Neutrophil (primary cell): ENCODE results near the gene KLHL7.

Experiments used
- H3K27ac ChIP-seq: fragments of 200-600 bp; sonication (generic); 2 replicates; pipeline ENCODE4 v1.5.1; 2016; ENCODE audit warnings: mild to moderate bottlenecking, moderate library complexity
- H3K27me3 ChIP-seq: fragments of 200-600 bp; sonication (generic); 2 replicates; pipeline ENCODE4 v1.6.0; 2016; ENCODE audit warnings: mild to moderate bottlenecking
- H3K36me3 ChIP-seq: fragments of 200-600 bp; sonication (generic); 2 replicates; pipeline ENCODE4 v1.5.1; 2017
- H3K4me1 ChIP-seq, 2 experiments: fragments of 200-600 bp in 1 of 2; sonication (generic) in 1 of 2; 1 replicate in 1 of 2; 2 replicates in 1 of 2; pipeline versions ENCODE4 v1.5.1 to v1.6.1; 2013 to 2016; ENCODE audit warnings: low read depth in 1 of 2, low read length in 1 of 2, mild to moderate bottlenecking in 1 of 2, moderate library complexity in 1 of 2; ENCODE audit not compliant: control insufficient read depth in 1 of 2, insufficient read depth in 1 of 2
- H3K4me3 ChIP-seq, 2 experiments: fragments of 200-600 bp in 1 of 2; sonication (generic) in 1 of 2; 1 replicate in 1 of 2; 2 replicates in 1 of 2; pipeline ENCODE4 v1.5.1; 2013 to 2016; ENCODE audit warnings: low read depth in 1 of 2, low read length in 1 of 2, mild to moderate bottlenecking in 1 of 2, moderate library complexity in 1 of 2
- H3K9me3 ChIP-seq: fragments of 200-600 bp; sonication (generic); 2 replicates; pipeline ENCODE4 v1.5.1; 2016
- TF ChIP-seq, protein P1 (sequence below): fragments of 200-600 bp; sonication (generic); IDR thresholded peaks from 2 replicates; pipeline ENCODE4 v1.5.1; 2016; ENCODE audit warnings: antibody characterized with exemption

The KLHL7 gene

DNA sequence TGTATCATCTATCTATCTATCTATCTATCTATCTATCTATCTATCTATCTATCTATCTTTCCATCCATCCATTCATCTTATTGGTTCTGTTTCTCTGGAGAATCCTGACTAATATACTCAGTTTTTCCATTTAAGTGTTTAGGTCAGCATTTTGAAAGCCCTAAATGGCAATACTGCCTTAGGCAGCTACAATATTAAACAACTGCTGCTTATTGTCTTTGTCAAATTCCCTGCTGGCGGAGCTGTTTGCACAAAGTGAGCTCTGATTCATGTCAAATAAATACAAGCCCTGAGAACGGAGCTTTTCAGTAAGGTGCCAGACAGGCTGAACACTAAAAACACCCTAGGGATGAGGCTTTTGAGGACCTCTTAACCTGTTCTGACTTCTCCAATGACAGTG is 7.1 kb upstream of the KLHL7 start:
- Histone ChIP-seq H3K27ac (no peak overlapping the region), H3K36me3 (no peaks in the 10 kb centered on the region), H3K4me1 (no peaks in the 10 kb centered on the region), H3K9me3 (no peaks in the 10 kb centered on the region), H3K27me3 (peaks cover 2% of the 10 kb centered on the region), H3K4me3 (no peak overlapping the region)
- TF ChIP-seq, protein P1, sequence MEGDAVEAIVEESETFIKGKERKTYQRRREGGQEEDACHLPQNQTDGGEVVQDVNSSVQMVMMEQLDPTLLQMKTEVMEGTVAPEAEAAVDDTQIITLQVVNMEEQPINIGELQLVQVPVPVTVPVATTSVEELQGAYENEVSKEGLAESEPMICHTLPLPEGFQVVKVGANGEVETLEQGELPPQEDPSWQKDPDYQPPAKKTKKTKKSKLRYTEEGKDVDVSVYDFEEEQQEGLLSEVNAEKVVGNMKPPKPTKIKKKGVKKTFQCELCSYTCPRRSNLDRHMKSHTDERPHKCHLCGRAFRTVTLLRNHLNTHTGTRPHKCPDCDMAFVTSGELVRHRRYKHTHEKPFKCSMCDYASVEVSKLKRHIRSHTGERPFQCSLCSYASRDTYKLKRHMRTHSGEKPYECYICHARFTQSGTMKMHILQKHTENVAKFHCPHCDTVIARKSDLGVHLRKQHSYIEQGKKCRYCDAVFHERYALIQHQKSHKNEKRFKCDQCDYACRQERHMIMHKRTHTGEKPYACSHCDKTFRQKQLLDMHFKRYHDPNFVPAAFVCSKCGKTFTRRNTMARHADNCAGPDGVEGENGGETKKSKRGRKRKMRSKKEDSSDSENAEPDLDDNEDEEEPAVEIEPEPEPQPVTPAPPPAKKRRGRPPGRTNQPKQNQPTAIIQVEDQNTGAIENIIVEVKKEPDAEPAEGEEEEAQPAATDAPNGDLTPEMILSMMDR = no peak

GRCh38 chr7:23100697-23101096 is 4.9 kb upstream of the KLHL7 start:
- Histone ChIP-seq H3K4me3 (no peak overlapping the region), H3K4me1 (peaks cover 4 to 6% of the 10 kb centered on the region in 2 experiments), H3K27me3 (no peaks in the 10 kb centered on the region), H3K9me3 (no peaks in the 10 kb centered on the region), H3K36me3 (no peaks in the 10 kb centered on the region), H3K27ac (no peak overlapping the region)
- TF ChIP-seq, protein P1 = no peak

- Histone ChIP-seq H3K4me3 (peak overlapping the region; percentile 96 to 97), H3K36me3 (no peaks in the 10 kb centered on the region), H3K9me3 (no peaks in the 10 kb centered on the region), H3K27me3 (no peaks in the 10 kb centered on the region), H3K4me1 (peaks cover 22 to 24% of the 10 kb centered on the region in 2 experiments), H3K27ac (peak overlapping the region; percentile 83)
- TF ChIP-seq, protein P1 = no peak
Observed at GRCh38 chr7:23105086-23105643, 420 bp upstream of the KLHL7 start.

DNA sequence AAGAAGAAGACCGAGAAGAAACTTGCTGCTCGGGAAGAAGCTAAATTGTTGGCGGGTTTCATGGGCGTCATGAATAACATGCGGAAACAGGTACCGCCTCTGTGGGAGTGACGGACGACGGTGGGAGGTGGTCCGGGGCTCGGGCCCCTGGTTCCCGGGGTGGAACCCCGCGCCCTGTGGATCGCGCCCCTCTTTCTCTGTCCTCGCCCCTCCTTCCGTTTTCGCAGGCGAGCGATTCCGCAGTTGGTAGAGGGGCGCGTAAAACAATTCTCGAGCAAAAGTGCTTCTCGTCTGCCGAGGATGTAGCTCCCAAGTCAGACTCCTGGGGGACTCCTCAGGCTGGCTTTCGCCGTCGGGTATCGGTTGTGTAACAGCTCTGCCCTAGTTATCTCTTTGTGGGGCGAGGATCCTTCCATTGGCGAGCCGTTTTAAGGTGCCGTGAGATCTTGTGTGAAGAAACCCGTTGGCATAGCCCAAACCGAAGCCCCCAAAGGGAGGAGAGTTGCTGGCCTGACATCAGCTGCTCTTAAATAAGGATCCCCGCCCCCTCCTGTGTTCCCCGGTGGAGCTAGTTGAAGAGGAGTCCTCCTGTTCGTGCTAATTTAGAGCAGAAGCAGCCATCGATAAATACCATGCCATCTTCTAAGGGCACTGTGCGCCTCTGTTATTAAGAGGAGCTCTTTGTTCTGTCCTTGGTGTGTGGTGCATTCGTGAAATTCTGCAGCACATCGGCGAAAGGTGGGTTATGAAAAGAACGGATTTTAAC is 655 bp downstream of the KLHL7 start:
- Histone ChIP-seq H3K27ac (peak overlapping the region; percentile 83), H3K4me1 (peaks cover 22 to 24% of the 10 kb centered on the region in 2 experiments)
- TF ChIP-seq, protein P1 = no peak

GRCh38 chr7:23106823-23107663 is 1.5 kb downstream of the KLHL7 start:
- Histone ChIP-seq H3K36me3 (no peaks in the 10 kb centered on the region), H3K27ac (no peak overlapping the region), H3K27me3 (no peaks in the 10 kb centered on the region), H3K4me3 (peak overlapping the region; percentile 96 to 97), H3K4me1 (peaks cover 22 to 24% of the 10 kb centered on the region in 2 experiments), H3K9me3 (no peaks in the 10 kb centered on the region)
- TF ChIP-seq, protein P1 = no peak

More for the DNA sequence above, 655 bp downstream of the KLHL7 start:
- Histone ChIP-seq H3K27me3 (no peaks in the 10 kb centered on the region), H3K4me3 (peak overlapping the region; percentile 96 to 97), H3K36me3 (no peaks in the 10 kb centered on the region), H3K9me3 (no peaks in the 10 kb centered on the region)
